IMR-90 (cell line): Measurements from ENCODE around the gene CERS6. TPM values are rescaled to one million over a fixed set of nuclear protein-coding genes. Genes with fewer than 3 reads are reported as not detected.

Experiments
- ATAC-seq: fragments of 200-7000 bp; cut with Tn5 transposase; 2 replicates; pipeline ENCODE4 v1.9.1; 2020; ENCODE audit warnings: low read depth, mild to moderate bottlenecking, moderate library complexity
- BruUV-seq: library from RNA; stranded (reverse); fragments of 400-500 nt; replicated peaks from 2 replicates; lab custom pipeline; 2021; lab: Mats Ljungman, UMichigan
- CTCF ChIA-PET: fragments of 300-600 bp; formaldehyde crosslinking; extraction: SDS; loops from one replicate; lab custom pipeline; 2021; ENCODE audit warnings: antibody characterized with exemption; lab: Yijun Ruan, JAX
- POLR2A ChIA-PET: fragments of 300-600 bp; sonication (Branson Sonifier 250); formaldehyde crosslinking; loops from one replicate; lab custom pipeline; 2022; ENCODE audit warnings: antibody characterized with exemption; ENCODE audit not compliant: unreplicated experiment; lab: Charles Lee
- DNase-seq: peaks from one replicate; pipeline ENCODE4 v3.0.0; 2013
- H2AFZ ChIP-seq: replicated peaks from 2 replicates; pipeline ENCODE3; 2013; ENCODE audit warnings: low read length, mild to moderate bottlenecking; ENCODE audit not compliant: poor library complexity
- H2AK5ac ChIP-seq: 2 replicates; pipeline ENCODE4 v1.6.1; 2013; ENCODE audit warnings: low read depth, low read length, inconsistent platforms
- H2AK9ac ChIP-seq: replicated peaks from 2 replicates; pipeline ENCODE3; 2013; ENCODE audit warnings: mild to moderate bottlenecking, low read depth, low read length, moderate library complexity; ENCODE audit not compliant: poor library complexity
- H2BK120ac ChIP-seq: 2 replicates; pipeline ENCODE4 v1.6.1; 2013; ENCODE audit warnings: low read depth, low read length, inconsistent platforms
- H2BK15ac ChIP-seq: 3 replicates; pipeline ENCODE4 v1.6.1; 2013; ENCODE audit warnings: low read depth, low read length, inconsistent platforms
- H2BK20ac ChIP-seq: 2 replicates; pipeline ENCODE4 v1.6.1; 2013; ENCODE audit warnings: low read depth, mild to moderate bottlenecking, inconsistent platforms, low read length, moderate library complexity
- H2BK5ac ChIP-seq: 2 replicates; pipeline ENCODE4 v1.6.1; 2013; ENCODE audit warnings: mild to moderate bottlenecking, low read depth, low read length, inconsistent platforms; ENCODE audit not compliant: poor library complexity, severe bottlenecking
- H3K14ac ChIP-seq: replicated peaks from 2 replicates; pipeline ENCODE4 v1.6.1; 2013; ENCODE audit warnings: low read depth, low read length, inconsistent platforms
- H3K18ac ChIP-seq: 2 replicates; pipeline ENCODE4 v1.6.1; 2013; ENCODE audit warnings: low read depth, low read length, control low read depth
- H3K23ac ChIP-seq: 2 replicates; pipeline ENCODE4 v1.6.1; 2013; ENCODE audit warnings: low read depth, low read length, inconsistent platforms
- H3K27ac ChIP-seq: 2 replicates; pipeline ENCODE4 v1.5.1; 2013; ENCODE audit warnings: mild to moderate bottlenecking, control low read depth, low read length; ENCODE audit not compliant: insufficient read depth
- H3K27me3 ChIP-seq: 2 replicates; pipeline ENCODE4 v1.6.1; 2013; ENCODE audit warnings: low read length; ENCODE audit not compliant: control insufficient read depth, insufficient read depth
- H3K36me3 ChIP-seq: 2 replicates; pipeline ENCODE4 v1.6.1; 2013; ENCODE audit warnings: low read length, mixed read lengths; ENCODE audit not compliant: control insufficient read depth, insufficient read depth
- H3K4ac ChIP-seq: 2 replicates; pipeline ENCODE4 v1.6.1; 2013; ENCODE audit warnings: low read depth, low read length, inconsistent platforms
- H3K4me1 ChIP-seq: 2 replicates; pipeline ENCODE4 v1.6.1; 2013; ENCODE audit warnings: low read length, mixed read lengths; ENCODE audit not compliant: control insufficient read depth, insufficient read depth
- H3K4me2 ChIP-seq: 2 replicates; pipeline ENCODE4 v1.6.1; 2013; ENCODE audit warnings: low read depth, mild to moderate bottlenecking, control low read depth, low read length, moderate library complexity
- H3K4me3 ChIP-seq: 2 replicates; pipeline ENCODE4 v1.5.1; 2013; ENCODE audit warnings: low read depth, mild to moderate bottlenecking, control low read depth, low read length, moderate library complexity; ENCODE audit not compliant: insufficient read depth
- H3K56ac ChIP-seq: 2 replicates; pipeline ENCODE4 v1.6.1; 2013; ENCODE audit warnings: low read length, inconsistent platforms; ENCODE audit not compliant: insufficient read depth; ENCODE audit errors: extremely low read depth
- H3K79me1 ChIP-seq, 2 experiments: 2 replicates each; pipeline ENCODE4 v1.6.1; 2013; ENCODE audit warnings: low read length in 2 of 2, inconsistent platforms in 1 of 2, low read depth in 1 of 2
- H3K9ac ChIP-seq: 2 replicates; pipeline ENCODE4 v1.6.1; 2013; ENCODE audit warnings: low read depth, low read length, control low read depth
- H3K9me1 ChIP-seq: 2 replicates; pipeline ENCODE4 v1.6.1; 2013; ENCODE audit warnings: low read length, inconsistent platforms; ENCODE audit not compliant: insufficient read depth
- H3K9me3 ChIP-seq: 2 replicates; pipeline ENCODE4 v1.6.1; 2013; ENCODE audit warnings: low read length; ENCODE audit not compliant: control insufficient read depth, insufficient read depth
- H4K20me1 ChIP-seq: 2 replicates; pipeline ENCODE4 v1.6.1; 2013; ENCODE audit warnings: low read length, inconsistent platforms; ENCODE audit not compliant: insufficient read depth
- H4K5ac ChIP-seq: 2 replicates; pipeline ENCODE4 v1.6.1; 2013; ENCODE audit warnings: mild to moderate bottlenecking, low read depth, low read length, control low read depth
- H4K8ac ChIP-seq, 2 experiments: 2 replicates each; pipeline ENCODE4 v1.6.1; 2013; ENCODE audit warnings: low read depth in 2 of 2, low read length in 2 of 2, control low read depth in 1 of 2, inconsistent platforms in 1 of 2
- H4K91ac ChIP-seq: 2 replicates; pipeline ENCODE4 v1.6.1; 2013; ENCODE audit warnings: low read depth, low read length, inconsistent platforms; ENCODE audit not compliant: insufficient read depth
- BHLHE40 ChIP-seq: fragments of 150-350 bp; IDR thresholded peaks from 2 replicates; pipeline ENCODE4 v1.6.1; 2016; ENCODE audit warnings: mild to moderate bottlenecking, low read depth, low read length
- CEBPB ChIP-seq: IDR thresholded peaks from 2 replicates; pipeline ENCODE4 v1.6.1; 2012; ENCODE audit warnings: low read depth, low read length, improper control_type of control experiment
- CHD1 ChIP-seq: IDR thresholded peaks from 2 replicates; pipeline ENCODE4 v1.6.1; 2012; ENCODE audit warnings: low read depth, low read length, improper control_type of control experiment
- FOS ChIP-seq: fragments of 150-350 bp; IDR thresholded peaks from 2 replicates; pipeline ENCODE4 v1.6.1; 2016; ENCODE audit warnings: low read depth, low read length
- MAFK ChIP-seq: IDR thresholded peaks from 2 replicates; pipeline ENCODE4 v1.6.1; 2012; ENCODE audit warnings: low read depth, low read length, improper control_type of control experiment
- MAZ ChIP-seq: IDR thresholded peaks from 2 replicates; pipeline ENCODE4 v1.6.1; 2012; ENCODE audit warnings: low read depth, mild to moderate bottlenecking, low read length, improper control_type of control experiment, moderate library complexity, borderline replicate concordance
- MXI1 ChIP-seq: IDR thresholded peaks from 2 replicates; pipeline ENCODE4 v1.6.1; 2012; ENCODE audit warnings: low read depth, mild to moderate bottlenecking, low read length, moderate library complexity, borderline replicate concordance
- POLR2A ChIP-seq: IDR thresholded peaks from 2 replicates; pipeline ENCODE4 v1.6.1; 2012; ENCODE audit warnings: mild to moderate bottlenecking, low read depth, low read length
- RAD21 ChIP-seq: IDR thresholded peaks from 2 replicates; pipeline ENCODE4 v1.6.1; 2012; ENCODE audit warnings: low read length, improper control_type of control experiment
- RCOR1 ChIP-seq: IDR thresholded peaks from 2 replicates; pipeline ENCODE4 v1.6.1; 2012; ENCODE audit warnings: mild to moderate bottlenecking, low read length, improper control_type of control experiment; ENCODE audit not compliant: insufficient replicate concordance
- RFX5 ChIP-seq: IDR thresholded peaks from 2 replicates; pipeline ENCODE4 v1.8.0; 2012; ENCODE audit warnings: low read depth, mild to moderate bottlenecking, low read length, moderate library complexity
- SMC3 ChIP-seq: fragments of 150-350 bp; IDR thresholded peaks from 2 replicates; pipeline ENCODE4 v1.6.1; 2016; ENCODE audit warnings: low read depth, mild to moderate bottlenecking, antibody characterized with exemption, low read length, moderate library complexity
- WGBS, 2 experiments: methylation state at CpG; one replicate each; pipeline versions ENCODE4 v1.1.5 to v1.1.7; 2013; ENCODE audit warnings: missing lambda C conversion rate in 2 of 2; ENCODE audit not compliant: insufficient read length in 1 of 2; ENCODE audit errors: extremely low coverage in 2 of 2; 5-methylcytosine and 5-hydroxymethylcytosine counted together
- dilution Hi-C: fragments of 300-500 bp; cut with HindIII; formaldehyde crosslinking; loops from one replicate; pipeline ENCODE4 v1.14.3; 2018; ENCODE audit warnings: low sequenced_read_pairs; ENCODE audit not compliant: unreplicated experiment
- in situ Hi-C: fragments of 300-500 bp; cut with MboI; formaldehyde crosslinking; loops from 3 replicates; pipeline ENCODE4 v1.14.3; 2019; ENCODE audit warnings: low sequenced_read_pairs, inconsistent platforms, mixed read lengths
- intact Hi-C: fragments of 100-400 bp; cut with micrococcal nuclease; formaldehyde crosslinking; loops from 2 replicates; pipeline ENCODE4 v1.10.0; 2022
- polyA plus RNA-seq, 3 experiments: library from polyadenylated mRNA; depleted of rRNA; stranded (reverse); fragments of >200 nt; gene quantifications; 2 replicates each; pipeline ENCODE4 v1.2.3, GENCODE V29; 2012; ENCODE audit warnings: low replicate concordance in 1 of 3
- total RNA-seq: library from RNA; depleted of rRNA; stranded (reverse); fragments of >200 nt; gene quantifications from 2 replicates; pipeline ENCODE4 v1.2.3, GENCODE V29; 2012
- TF ChIP-seq, protein P1 (sequence below): conservative IDR thresholded peaks from 2 replicates; pipeline ENCODE4 v1.5.1; 2012; ENCODE audit warnings: mild to moderate bottlenecking, low read depth, low read length, improper control_type of control experiment
- TF ChIP-seq, protein P2 (sequence below): fragments of 150-350 bp; IDR thresholded peaks from 2 replicates; pipeline ENCODE4 v1.6.1; 2017; ENCODE audit warnings: mild to moderate bottlenecking, antibody characterized with exemption, low read length, low read depth

Gene CERS6
- total and polyA plus RNA-seq, 2 of the 4 experiments (the other 2 are of a cell fraction) = 2.1 to 5.7 TPM

DNA sequence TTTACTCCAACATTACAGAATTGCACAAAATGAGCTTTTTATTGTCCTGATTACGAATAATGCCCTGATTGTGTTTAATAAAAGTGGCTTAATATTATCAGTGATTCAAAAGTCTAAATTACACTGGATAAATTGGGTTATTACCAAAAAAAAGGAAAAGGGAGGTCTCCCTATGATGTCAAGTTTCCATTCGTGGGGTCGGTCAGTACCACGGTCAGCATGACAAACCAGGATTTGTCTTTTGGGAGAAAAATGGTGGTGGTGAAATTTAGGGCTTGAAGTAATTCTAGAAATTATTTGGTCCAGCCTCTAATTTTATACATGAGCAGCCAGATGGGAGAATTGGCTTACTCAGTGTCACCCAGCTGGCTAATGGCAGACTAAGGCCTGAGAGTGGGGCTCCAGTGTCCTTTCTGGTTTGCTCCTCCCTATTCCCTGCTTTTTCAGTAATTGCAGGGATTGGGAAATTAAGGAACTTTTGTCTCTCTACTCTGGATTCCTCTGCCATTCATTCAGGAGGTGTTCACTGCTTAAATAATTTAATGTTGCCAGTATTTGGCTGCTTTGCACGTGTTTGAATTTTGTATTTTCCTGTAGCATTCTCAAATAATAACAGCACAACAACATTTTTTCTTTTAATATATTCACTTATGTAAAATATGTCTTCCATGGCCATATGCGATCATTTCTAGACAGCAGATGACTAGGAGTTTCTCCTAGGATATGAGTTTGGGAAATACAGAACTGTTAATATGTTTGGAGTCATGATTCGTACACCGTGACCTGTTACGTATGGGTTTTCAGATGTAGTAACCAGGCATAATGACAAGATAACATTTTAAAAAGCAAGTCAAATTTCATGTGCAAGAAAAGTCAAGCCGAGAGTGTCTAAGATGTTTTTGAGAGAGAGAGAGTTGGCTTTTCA lies 217.5 kb downstream of the CERS6 start:
- Histone ChIP-seq H2BK15ac (no peak overlapping the region), H4K5ac (no peak overlapping the region), H3K4me3 (no peak overlapping the region), H3K36me3 (no peaks in the 10 kb centered on the region), H2AK5ac (no peak overlapping the region), H3K56ac (no peak overlapping the region), H3K79me1 (no peaks in the 10 kb centered on the region), H3K4me2 (no peak overlapping the region), H3K4me1 (no peaks in the 10 kb centered on the region), H4K8ac (no peak overlapping the region), H3K18ac (no peak overlapping the region), H2AK9ac (no peak overlapping the region), H2BK5ac (no peak overlapping the region), H2BK20ac (no peak overlapping the region), H2AFZ (no peak overlapping the region), H3K9me3 (no peaks in the 10 kb centered on the region), H2BK120ac (no peak overlapping the region), H3K14ac (no peak overlapping the region), H4K91ac (no peak overlapping the region), H3K4ac (no peak overlapping the region), H3K23ac (no peak overlapping the region), H3K9me1 (no peaks in the 10 kb centered on the region), H3K9ac (no peak overlapping the region), H3K27ac (no peak overlapping the region), H4K20me1 (no peaks in the 10 kb centered on the region), H3K27me3 (no peaks in the 10 kb centered on the region)
- no CpG with 5 or more reads among the region's 10 CpGs for whole genome bisulfite sequencing, 2 experiments
- dilution Hi-C loops (no loop called here), in situ Hi-C loops (no loop called here), intact Hi-C loops (no loop called here)
- ChIA-PET CTCF (interaction anchor here (1.0 kb wide), 1 partner anchor 18 kb away, joined by 3 read pairs; no protein-coding TSS in a partner anchor), POLR2A (no interaction called here)
- ATAC-seq (no peak), DNase-seq (no peak)
- no TSS peak for BruUV-seq
- TF ChIP-seq CHD1 (no peak), POLR2A (no peak), FOS (no peak), RAD21 (no peak), MXI1 (no peak), MAZ (no peak), SMC3 (no peak), CEBPB (no peak), RCOR1 (no peak), RFX5 (no peak), BHLHE40 (no peak), MAFK (no peak)
- TF ChIP-seq, protein P1, sequence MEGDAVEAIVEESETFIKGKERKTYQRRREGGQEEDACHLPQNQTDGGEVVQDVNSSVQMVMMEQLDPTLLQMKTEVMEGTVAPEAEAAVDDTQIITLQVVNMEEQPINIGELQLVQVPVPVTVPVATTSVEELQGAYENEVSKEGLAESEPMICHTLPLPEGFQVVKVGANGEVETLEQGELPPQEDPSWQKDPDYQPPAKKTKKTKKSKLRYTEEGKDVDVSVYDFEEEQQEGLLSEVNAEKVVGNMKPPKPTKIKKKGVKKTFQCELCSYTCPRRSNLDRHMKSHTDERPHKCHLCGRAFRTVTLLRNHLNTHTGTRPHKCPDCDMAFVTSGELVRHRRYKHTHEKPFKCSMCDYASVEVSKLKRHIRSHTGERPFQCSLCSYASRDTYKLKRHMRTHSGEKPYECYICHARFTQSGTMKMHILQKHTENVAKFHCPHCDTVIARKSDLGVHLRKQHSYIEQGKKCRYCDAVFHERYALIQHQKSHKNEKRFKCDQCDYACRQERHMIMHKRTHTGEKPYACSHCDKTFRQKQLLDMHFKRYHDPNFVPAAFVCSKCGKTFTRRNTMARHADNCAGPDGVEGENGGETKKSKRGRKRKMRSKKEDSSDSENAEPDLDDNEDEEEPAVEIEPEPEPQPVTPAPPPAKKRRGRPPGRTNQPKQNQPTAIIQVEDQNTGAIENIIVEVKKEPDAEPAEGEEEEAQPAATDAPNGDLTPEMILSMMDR = no peak
- TF ChIP-seq, protein P2, sequence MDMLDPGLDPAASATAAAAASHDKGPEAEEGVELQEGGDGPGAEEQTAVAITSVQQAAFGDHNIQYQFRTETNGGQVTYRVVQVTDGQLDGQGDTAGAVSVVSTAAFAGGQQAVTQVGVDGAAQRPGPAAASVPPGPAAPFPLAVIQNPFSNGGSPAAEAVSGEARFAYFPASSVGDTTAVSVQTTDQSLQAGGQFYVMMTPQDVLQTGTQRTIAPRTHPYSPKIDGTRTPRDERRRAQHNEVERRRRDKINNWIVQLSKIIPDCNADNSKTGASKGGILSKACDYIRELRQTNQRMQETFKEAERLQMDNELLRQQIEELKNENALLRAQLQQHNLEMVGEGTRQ = no peak
